Neural cell (in vitro differentiated cells): Measurements from ENCODE around the gene APC. TPM values are rescaled to one million over a fixed set of nuclear protein-coding genes. Genes with fewer than 3 reads are reported as not detected.
A peak's percentile ranks its signal among the peaks of the same experiment; 100 is the strongest.

Experiments used
- H2AFZ ChIP-seq: fragments of 200-600, 300-800 bp; sonication (generic), shearing (Covaris generic); 2 replicates; pipeline ENCODE4 v1.6.0; 2014; ENCODE audit warnings: low read depth, mild to moderate bottlenecking, antibody characterized with exemption, low read length, moderate library complexity
- H3F3A ChIP-seq: fragments of 200-600 bp; shearing (Covaris generic); 2 replicates; pipeline ENCODE4 v1.6.1; 2016; ENCODE audit warnings: mild to moderate bottlenecking, moderate library complexity, mixed read lengths, antibody characterized with exemption, low read length; ENCODE audit not compliant: insufficient read depth, poor library complexity, severe bottlenecking
- H3K27ac ChIP-seq: fragments of 200-600, 300-800 bp; sonication (generic), shearing (Covaris generic); 2 replicates; pipeline ENCODE4 v1.5.1; 2014; ENCODE audit warnings: mild to moderate bottlenecking, low read length, moderate library complexity
- H3K27me3 ChIP-seq: fragments of 300-800, 200-600 bp; sonication (generic), shearing (Covaris generic); 2 replicates; pipeline ENCODE4 v1.6.0; 2014; ENCODE audit warnings: mild to moderate bottlenecking, low read depth, low read length, moderate library complexity; ENCODE audit not compliant: insufficient read depth
- H3K36me3 ChIP-seq: fragments of 300-800, 200-600 bp; sonication (generic), shearing (Covaris generic); 2 replicates; pipeline ENCODE4 v1.5.1; 2014; ENCODE audit warnings: mild to moderate bottlenecking, antibody characterized with exemption, low read length, moderate library complexity; ENCODE audit not compliant: insufficient read depth
- H3K4me2 ChIP-seq: fragments of 300-800, 200-600 bp; sonication (generic), shearing (Covaris generic); 2 replicates; pipeline ENCODE4 v1.6.0; 2014; ENCODE audit warnings: mild to moderate bottlenecking, low read length
- H3K4me3 ChIP-seq: fragments of 300-800, 200-600 bp; sonication (generic), shearing (Covaris generic); 2 replicates; pipeline ENCODE4 v1.5.1; 2014; ENCODE audit warnings: mild to moderate bottlenecking, low read length, moderate library complexity
- H3K79me2 ChIP-seq: fragments of 200-600 bp; shearing (Covaris generic); replicated peaks from 2 replicates; pipeline ENCODE4 v1.6.0; 2014; ENCODE audit warnings: mild to moderate bottlenecking, low read length, moderate library complexity; ENCODE audit not compliant: insufficient read depth
- H3K9ac ChIP-seq: fragments of 300-800, 200-600 bp; sonication (generic), shearing (Covaris generic); 2 replicates; pipeline ENCODE4 v1.6.1; 2016; ENCODE audit warnings: mild to moderate bottlenecking, low read length, mixed read lengths
- H3K9me2 ChIP-seq: fragments of 200-600 bp; shearing (Covaris generic); 2 replicates; pipeline ENCODE4 v1.6.1; 2016; ENCODE audit warnings: mild to moderate bottlenecking, low read length, mixed read lengths; ENCODE audit not compliant: insufficient read depth
- H3K9me3 ChIP-seq: fragments of 200-600, 300-800 bp; sonication (generic), shearing (Covaris generic); 2 replicates; pipeline ENCODE4 v1.6.1; 2016; ENCODE audit warnings: mild to moderate bottlenecking, mixed run types, low read length, moderate library complexity, mixed read lengths
- H4K20me1 ChIP-seq: fragments of 200-600 bp; shearing (Covaris generic); 2 replicates; pipeline ENCODE4 v1.6.1; 2016; ENCODE audit warnings: mild to moderate bottlenecking, mixed run types; ENCODE audit not compliant: insufficient read depth
- EP300 ChIP-seq: fragments of 450-650 bp; conservative IDR thresholded peaks from 2 replicates; pipeline ENCODE4 v1.6.1; 2014; ENCODE audit warnings: antibody characterized with exemption, mild to moderate bottlenecking, moderate library complexity; ENCODE audit not compliant: poor library complexity, severe bottlenecking
- EZH2 ChIP-seq: fragments of 200-600, 300-800 bp; shearing (Covaris generic), sonication (generic); IDR thresholded peaks from 2 replicates; pipeline ENCODE4 v1.6.1; 2014; ENCODE audit warnings: antibody characterized with exemption, low read length, borderline replicate concordance, mild to moderate bottlenecking; ENCODE audit not compliant: insufficient read depth, poor library complexity, severe bottlenecking
- MXI1 ChIP-seq: fragments of 450-650 bp; conservative IDR thresholded peaks from 2 replicates; pipeline ENCODE4 v1.6.1; 2014; ENCODE audit warnings: antibody characterized with exemption, mild to moderate bottlenecking; ENCODE audit not compliant: poor library complexity, severe bottlenecking
- POLR2AphosphoS5 ChIP-seq: IDR thresholded peaks from 2 replicates; pipeline ENCODE4 v1.6.1; 2012
- RAD21 ChIP-seq: fragments of 450-650 bp; conservative IDR thresholded peaks from 2 replicates; pipeline ENCODE4 v1.6.1; 2014; ENCODE audit warnings: antibody characterized with exemption, mild to moderate bottlenecking, moderate library complexity
- SMC3 ChIP-seq: fragments of 450-650 bp; conservative IDR thresholded peaks from 2 replicates; pipeline ENCODE4 v1.6.1; 2014; ENCODE audit warnings: antibody characterized with exemption, mild to moderate bottlenecking, moderate library complexity; ENCODE audit not compliant: poor library complexity
- TAF1 ChIP-seq: IDR thresholded peaks from 2 replicates; pipeline ENCODE4 v1.6.1; 2012; ENCODE audit warnings: low read depth
- polyA plus RNA-seq: library from polyadenylated mRNA; depleted of rRNA; stranded (reverse); fragments of >200 nt; gene quantifications from 2 replicates; pipeline ENCODE4 v1.2.3, GENCODE V29; 2014
- TF ChIP-seq, protein P1 (sequence below): fragments of 450-650 bp; IDR thresholded peaks from 2 replicates; pipeline ENCODE4 v1.5.1; 2014; ENCODE audit warnings: antibody characterized with exemption, mild to moderate bottlenecking, moderate library complexity; ENCODE audit not compliant: poor library complexity, severe bottlenecking
- TF ChIP-seq, protein P2 (sequence below): IDR thresholded peaks from 2 replicates; pipeline ENCODE4 v1.6.1; 2012; ENCODE audit warnings: borderline replicate concordance

Gene APC
- polyA plus RNA-seq, 1 donor from 2014 or later, result 40.6 TPM

DNA sequence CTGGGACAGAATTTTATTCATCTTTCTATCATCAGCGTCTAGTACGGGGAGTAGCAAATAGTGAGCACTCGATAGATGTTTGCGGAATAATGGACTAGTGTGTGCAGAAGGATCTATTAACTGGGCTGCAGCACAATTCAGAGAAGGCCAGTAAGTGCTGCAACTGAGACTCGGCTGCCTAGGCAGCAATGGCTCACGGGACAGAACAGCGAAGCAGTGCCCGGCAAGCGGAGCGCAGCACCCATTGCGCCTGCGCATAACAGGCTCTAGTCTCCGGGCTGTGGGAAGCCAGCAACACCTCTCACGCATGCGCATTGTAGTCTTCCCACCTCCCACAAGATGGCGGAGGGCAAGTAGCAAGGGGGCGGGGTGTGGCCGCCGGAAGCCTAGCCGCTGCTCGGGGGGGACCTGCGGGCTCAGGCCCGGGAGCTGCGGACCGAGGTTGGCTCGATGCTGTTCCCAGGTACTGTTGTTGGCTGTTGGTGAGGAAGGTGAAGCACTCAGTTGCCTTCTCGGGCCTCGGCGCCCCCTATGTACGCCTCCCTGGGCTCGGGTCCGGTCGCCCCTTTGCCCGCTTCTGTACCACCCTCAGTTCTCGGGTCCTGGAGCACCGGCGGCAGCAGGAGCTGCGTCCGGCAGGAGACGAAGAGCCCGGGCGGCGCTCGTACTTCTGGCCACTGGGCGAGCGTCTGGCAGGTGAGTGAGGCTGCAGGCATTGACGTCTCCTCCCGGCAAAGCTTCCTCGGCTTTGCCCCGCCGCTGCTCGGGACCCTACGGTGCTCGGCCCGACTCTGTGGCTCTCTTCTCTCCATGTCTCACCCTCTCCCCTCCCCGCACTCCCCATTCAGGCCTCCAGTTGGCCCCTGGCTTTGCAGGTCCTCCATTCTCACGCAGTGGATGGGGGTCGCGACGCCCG lies 30.2 kb upstream of the APC start:
- H3K36me3 ChIP-seq, result no peaks in the 10 kb centered on the region
- peak overlapping the region; percentile 97 for H3K27ac ChIP-seq
- peak overlapping the region; percentile 84 for H2AFZ ChIP-seq
- TF ChIP-seq MXI1 (peak; percentile 63), SMC3 (peak; percentile 49), RAD21 (peak; percentile 52), EZH2 (no peak), EP300 (peak; percentile 38), POLR2AphosphoS5 (peak; percentile 90), TAF1 (peak; percentile 96)
- TF ChIP-seq, protein P1, sequence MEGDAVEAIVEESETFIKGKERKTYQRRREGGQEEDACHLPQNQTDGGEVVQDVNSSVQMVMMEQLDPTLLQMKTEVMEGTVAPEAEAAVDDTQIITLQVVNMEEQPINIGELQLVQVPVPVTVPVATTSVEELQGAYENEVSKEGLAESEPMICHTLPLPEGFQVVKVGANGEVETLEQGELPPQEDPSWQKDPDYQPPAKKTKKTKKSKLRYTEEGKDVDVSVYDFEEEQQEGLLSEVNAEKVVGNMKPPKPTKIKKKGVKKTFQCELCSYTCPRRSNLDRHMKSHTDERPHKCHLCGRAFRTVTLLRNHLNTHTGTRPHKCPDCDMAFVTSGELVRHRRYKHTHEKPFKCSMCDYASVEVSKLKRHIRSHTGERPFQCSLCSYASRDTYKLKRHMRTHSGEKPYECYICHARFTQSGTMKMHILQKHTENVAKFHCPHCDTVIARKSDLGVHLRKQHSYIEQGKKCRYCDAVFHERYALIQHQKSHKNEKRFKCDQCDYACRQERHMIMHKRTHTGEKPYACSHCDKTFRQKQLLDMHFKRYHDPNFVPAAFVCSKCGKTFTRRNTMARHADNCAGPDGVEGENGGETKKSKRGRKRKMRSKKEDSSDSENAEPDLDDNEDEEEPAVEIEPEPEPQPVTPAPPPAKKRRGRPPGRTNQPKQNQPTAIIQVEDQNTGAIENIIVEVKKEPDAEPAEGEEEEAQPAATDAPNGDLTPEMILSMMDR, result peak; percentile 45
- TF ChIP-seq, protein P2, sequence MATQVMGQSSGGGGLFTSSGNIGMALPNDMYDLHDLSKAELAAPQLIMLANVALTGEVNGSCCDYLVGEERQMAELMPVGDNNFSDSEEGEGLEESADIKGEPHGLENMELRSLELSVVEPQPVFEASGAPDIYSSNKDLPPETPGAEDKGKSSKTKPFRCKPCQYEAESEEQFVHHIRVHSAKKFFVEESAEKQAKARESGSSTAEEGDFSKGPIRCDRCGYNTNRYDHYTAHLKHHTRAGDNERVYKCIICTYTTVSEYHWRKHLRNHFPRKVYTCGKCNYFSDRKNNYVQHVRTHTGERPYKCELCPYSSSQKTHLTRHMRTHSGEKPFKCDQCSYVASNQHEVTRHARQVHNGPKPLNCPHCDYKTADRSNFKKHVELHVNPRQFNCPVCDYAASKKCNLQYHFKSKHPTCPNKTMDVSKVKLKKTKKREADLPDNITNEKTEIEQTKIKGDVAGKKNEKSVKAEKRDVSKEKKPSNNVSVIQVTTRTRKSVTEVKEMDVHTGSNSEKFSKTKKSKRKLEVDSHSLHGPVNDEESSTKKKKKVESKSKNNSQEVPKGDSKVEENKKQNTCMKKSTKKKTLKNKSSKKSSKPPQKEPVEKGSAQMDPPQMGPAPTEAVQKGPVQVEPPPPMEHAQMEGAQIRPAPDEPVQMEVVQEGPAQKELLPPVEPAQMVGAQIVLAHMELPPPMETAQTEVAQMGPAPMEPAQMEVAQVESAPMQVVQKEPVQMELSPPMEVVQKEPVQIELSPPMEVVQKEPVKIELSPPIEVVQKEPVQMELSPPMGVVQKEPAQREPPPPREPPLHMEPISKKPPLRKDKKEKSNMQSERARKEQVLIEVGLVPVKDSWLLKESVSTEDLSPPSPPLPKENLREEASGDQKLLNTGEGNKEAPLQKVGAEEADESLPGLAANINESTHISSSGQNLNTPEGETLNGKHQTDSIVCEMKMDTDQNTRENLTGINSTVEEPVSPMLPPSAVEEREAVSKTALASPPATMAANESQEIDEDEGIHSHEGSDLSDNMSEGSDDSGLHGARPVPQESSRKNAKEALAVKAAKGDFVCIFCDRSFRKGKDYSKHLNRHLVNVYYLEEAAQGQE, result peak; percentile 88
- H3K27me3 ChIP-seq, result no peaks in the 10 kb centered on the region
- H3K4me3 ChIP-seq, result peak overlapping the region; percentile 93
- no peaks in the 10 kb centered on the region for H4K20me1 ChIP-seq
- H3K79me2 ChIP-seq, result peaks cover 47% of the 10 kb centered on the region
- no peaks in the 10 kb centered on the region for H3K9me2 ChIP-seq
- peak overlapping the region; percentile 98 for H3K9ac ChIP-seq
- peak overlapping the region; percentile 65 for H3K4me2 ChIP-seq
- H3F3A ChIP-seq, result no peaks in the 10 kb centered on the region
- no peaks in the 10 kb centered on the region for H3K9me3 ChIP-seq

GRCh38 chr5:112708103-112708622 lies 29.5 kb upstream of the APC start:
- Histone ChIP-seq H3K27me3 (no peaks in the 10 kb centered on the region), H3K27ac (peak overlapping the region; percentile 97), H3K36me3 (no peaks in the 10 kb centered on the region), H3F3A (no peaks in the 10 kb centered on the region), H3K4me3 (peak overlapping the region; percentile 93), H3K9me2 (no peaks in the 10 kb centered on the region), H2AFZ (peak overlapping the region; percentile 78), H3K9ac (peak overlapping the region; percentile 98), H3K9me3 (no peaks in the 10 kb centered on the region), H3K79me2 (peaks cover 51% of the 10 kb centered on the region), H4K20me1 (no peaks in the 10 kb centered on the region), H3K4me2 (peak overlapping the region; percentile 65)
- TF ChIP-seq POLR2AphosphoS5 (no peak), SMC3 (no peak), RAD21 (no peak), TAF1 (no peak), EZH2 (no peak), EP300 (no peak), MXI1 (no peak)
- TF ChIP-seq, protein P2, result no peak
- TF ChIP-seq, protein P1, result no peak
